IMR-90 (cell line): ENCODE results near the gene NUB1. TPM values are rescaled to one million over a fixed set of nuclear protein-coding genes. Genes with fewer than 3 reads are reported as not detected.

Experiments
- ATAC-seq: fragments of 200-7000 bp; cut with Tn5 transposase; 2 replicates; pipeline ENCODE4 v1.9.1; 2020; ENCODE audit warnings: low read depth, mild to moderate bottlenecking, moderate library complexity
- BruUV-seq: library from RNA; stranded (reverse); fragments of 400-500 nt; replicated peaks from 2 replicates; lab custom pipeline; 2021; lab: Mats Ljungman, UMichigan
- CTCF ChIA-PET: fragments of 300-600 bp; formaldehyde crosslinking; extraction: SDS; loops from one replicate; lab custom pipeline; 2021; ENCODE audit warnings: antibody characterized with exemption; lab: Yijun Ruan, JAX
- POLR2A ChIA-PET: fragments of 300-600 bp; sonication (Branson Sonifier 250); formaldehyde crosslinking; loops from one replicate; lab custom pipeline; 2022; ENCODE audit warnings: antibody characterized with exemption; ENCODE audit not compliant: unreplicated experiment; lab: Charles Lee
- DNase-seq: peaks from one replicate; pipeline ENCODE4 v3.0.0; 2013
- H2AFZ ChIP-seq: replicated peaks from 2 replicates; pipeline ENCODE3; 2013; ENCODE audit warnings: low read length, mild to moderate bottlenecking; ENCODE audit not compliant: poor library complexity
- H2AK5ac ChIP-seq: 2 replicates; pipeline ENCODE4 v1.6.1; 2013; ENCODE audit warnings: low read depth, low read length, inconsistent platforms
- H2AK9ac ChIP-seq: replicated peaks from 2 replicates; pipeline ENCODE3; 2013; ENCODE audit warnings: mild to moderate bottlenecking, low read depth, low read length, moderate library complexity; ENCODE audit not compliant: poor library complexity
- H2BK120ac ChIP-seq: 2 replicates; pipeline ENCODE4 v1.6.1; 2013; ENCODE audit warnings: low read depth, low read length, inconsistent platforms
- H2BK15ac ChIP-seq: 3 replicates; pipeline ENCODE4 v1.6.1; 2013; ENCODE audit warnings: low read depth, low read length, inconsistent platforms
- H2BK20ac ChIP-seq: 2 replicates; pipeline ENCODE4 v1.6.1; 2013; ENCODE audit warnings: low read depth, mild to moderate bottlenecking, inconsistent platforms, low read length, moderate library complexity
- H2BK5ac ChIP-seq: 2 replicates; pipeline ENCODE4 v1.6.1; 2013; ENCODE audit warnings: mild to moderate bottlenecking, low read depth, low read length, inconsistent platforms; ENCODE audit not compliant: poor library complexity, severe bottlenecking
- H3K14ac ChIP-seq: replicated peaks from 2 replicates; pipeline ENCODE4 v1.6.1; 2013; ENCODE audit warnings: low read depth, low read length, inconsistent platforms
- H3K18ac ChIP-seq: 2 replicates; pipeline ENCODE4 v1.6.1; 2013; ENCODE audit warnings: low read depth, low read length, control low read depth
- H3K23ac ChIP-seq: 2 replicates; pipeline ENCODE4 v1.6.1; 2013; ENCODE audit warnings: low read depth, low read length, inconsistent platforms
- H3K27ac ChIP-seq: 2 replicates; pipeline ENCODE4 v1.5.1; 2013; ENCODE audit warnings: mild to moderate bottlenecking, control low read depth, low read length; ENCODE audit not compliant: insufficient read depth
- H3K27me3 ChIP-seq: 2 replicates; pipeline ENCODE4 v1.6.1; 2013; ENCODE audit warnings: low read length; ENCODE audit not compliant: control insufficient read depth, insufficient read depth
- H3K36me3 ChIP-seq: 2 replicates; pipeline ENCODE4 v1.6.1; 2013; ENCODE audit warnings: low read length, mixed read lengths; ENCODE audit not compliant: control insufficient read depth, insufficient read depth
- H3K4ac ChIP-seq: 2 replicates; pipeline ENCODE4 v1.6.1; 2013; ENCODE audit warnings: low read depth, low read length, inconsistent platforms
- H3K4me1 ChIP-seq: 2 replicates; pipeline ENCODE4 v1.6.1; 2013; ENCODE audit warnings: low read length, mixed read lengths; ENCODE audit not compliant: control insufficient read depth, insufficient read depth
- H3K4me2 ChIP-seq: 2 replicates; pipeline ENCODE4 v1.6.1; 2013; ENCODE audit warnings: low read depth, mild to moderate bottlenecking, control low read depth, low read length, moderate library complexity
- H3K4me3 ChIP-seq: 2 replicates; pipeline ENCODE4 v1.5.1; 2013; ENCODE audit warnings: low read depth, mild to moderate bottlenecking, control low read depth, low read length, moderate library complexity; ENCODE audit not compliant: insufficient read depth
- H3K56ac ChIP-seq: 2 replicates; pipeline ENCODE4 v1.6.1; 2013; ENCODE audit warnings: low read length, inconsistent platforms; ENCODE audit not compliant: insufficient read depth; ENCODE audit errors: extremely low read depth
- H3K79me1 ChIP-seq, 2 experiments: 2 replicates each; pipeline ENCODE4 v1.6.1; 2013; ENCODE audit warnings: low read length in 2 of 2, inconsistent platforms in 1 of 2, low read depth in 1 of 2
- H3K9ac ChIP-seq: 2 replicates; pipeline ENCODE4 v1.6.1; 2013; ENCODE audit warnings: low read depth, low read length, control low read depth
- H3K9me1 ChIP-seq: 2 replicates; pipeline ENCODE4 v1.6.1; 2013; ENCODE audit warnings: low read length, inconsistent platforms; ENCODE audit not compliant: insufficient read depth
- H3K9me3 ChIP-seq: 2 replicates; pipeline ENCODE4 v1.6.1; 2013; ENCODE audit warnings: low read length; ENCODE audit not compliant: control insufficient read depth, insufficient read depth
- H4K20me1 ChIP-seq: 2 replicates; pipeline ENCODE4 v1.6.1; 2013; ENCODE audit warnings: low read length, inconsistent platforms; ENCODE audit not compliant: insufficient read depth
- H4K5ac ChIP-seq: 2 replicates; pipeline ENCODE4 v1.6.1; 2013; ENCODE audit warnings: mild to moderate bottlenecking, low read depth, low read length, control low read depth
- H4K8ac ChIP-seq, 2 experiments: 2 replicates each; pipeline ENCODE4 v1.6.1; 2013; ENCODE audit warnings: low read depth in 2 of 2, low read length in 2 of 2, control low read depth in 1 of 2, inconsistent platforms in 1 of 2
- H4K91ac ChIP-seq: 2 replicates; pipeline ENCODE4 v1.6.1; 2013; ENCODE audit warnings: low read depth, low read length, inconsistent platforms; ENCODE audit not compliant: insufficient read depth
- MXI1 ChIP-seq: IDR thresholded peaks from 2 replicates; pipeline ENCODE4 v1.6.1; 2012; ENCODE audit warnings: low read depth, mild to moderate bottlenecking, low read length, moderate library complexity, borderline replicate concordance
- WGBS, 2 experiments: methylation state at CpG; one replicate each; pipeline versions ENCODE4 v1.1.5 to v1.1.7; 2013; ENCODE audit warnings: missing lambda C conversion rate in 2 of 2; ENCODE audit not compliant: insufficient read length in 1 of 2; ENCODE audit errors: extremely low coverage in 2 of 2; 5-methylcytosine and 5-hydroxymethylcytosine counted together
- dilution Hi-C: fragments of 300-500 bp; cut with HindIII; formaldehyde crosslinking; loops from one replicate; pipeline ENCODE4 v1.14.3; 2018; ENCODE audit warnings: low sequenced_read_pairs; ENCODE audit not compliant: unreplicated experiment
- in situ Hi-C: fragments of 300-500 bp; cut with MboI; formaldehyde crosslinking; loops from 3 replicates; pipeline ENCODE4 v1.14.3; 2019; ENCODE audit warnings: low sequenced_read_pairs, inconsistent platforms, mixed read lengths
- intact Hi-C: fragments of 100-400 bp; cut with micrococcal nuclease; formaldehyde crosslinking; loops from 2 replicates; pipeline ENCODE4 v1.10.0; 2022
- polyA plus RNA-seq, 3 experiments: library from polyadenylated mRNA; depleted of rRNA; stranded (reverse); fragments of >200 nt; gene quantifications; 2 replicates each; pipeline ENCODE4 v1.2.3, GENCODE V29; 2012; ENCODE audit warnings: low replicate concordance in 1 of 3
- total RNA-seq: library from RNA; depleted of rRNA; stranded (reverse); fragments of >200 nt; gene quantifications from 2 replicates; pipeline ENCODE4 v1.2.3, GENCODE V29; 2012

Gene NUB1
- total and polyA plus RNA-seq, 2 of the 4 experiments (the other 2 are of a cell fraction), result 20.1 to 29.7 TPM

- H3K4ac ChIP-seq, result no peak overlapping the region
- H3K9ac ChIP-seq, result no peak overlapping the region
- BruUV-seq, result no TSS peak
- no peak overlapping the region for H2AK5ac ChIP-seq
- DNase-seq (no peak), ATAC-seq (no peak)
- ChIA-PET POLR2A (interaction anchor here (0.7 kb wide), 1 partner anchor 33 kb away, joined by 3 read pairs; no protein-coding TSS in a partner anchor), CTCF (interaction anchor here (0.9 kb wide), 1 partner anchor 41 kb away, joined by 4 read pairs; no protein-coding TSS in a partner anchor)
- peaks cover 6% of the 10 kb centered on the region for H3K9me3 ChIP-seq
- no peak overlapping the region for H3K14ac ChIP-seq
- H2AK9ac ChIP-seq, result no peak overlapping the region
- H2AFZ ChIP-seq, result no peak overlapping the region
- no peak overlapping the region for H3K56ac ChIP-seq
- peaks cover 8% of the 10 kb centered on the region for H3K9me1 ChIP-seq
- H2BK15ac ChIP-seq, result no peak overlapping the region
- no peak overlapping the region for H4K5ac ChIP-seq
- H3K27ac ChIP-seq, result no peak overlapping the region
- H2BK120ac ChIP-seq, result no peak overlapping the region
- in situ Hi-C loops (loop anchor here (10.0 kb wide), 1 partner anchor 184 kb away; no protein-coding TSS in a partner anchor), dilution Hi-C loops (no loop called here), intact Hi-C loops (no loop called here)
- H4K91ac ChIP-seq, result no peak overlapping the region
- no peak overlapping the region for H2BK5ac ChIP-seq
- peaks cover 3% of the 10 kb centered on the region; the same call in 1 of the 2 replicates for H4K20me1 ChIP-seq
- no peaks in the 10 kb centered on the region for H3K36me3 ChIP-seq
- H3K23ac ChIP-seq, result no peak overlapping the region
- no peak overlapping the region for H2BK20ac ChIP-seq
- no peak overlapping the region for H4K8ac ChIP-seq
- H3K79me1 ChIP-seq, result no peaks in the 10 kb centered on the region
- peaks cover under 1% of the 10 kb centered on the region; the same call in 1 of the 2 replicates for H3K27me3 ChIP-seq
- no peak overlapping the region for H3K4me3 ChIP-seq
- peaks cover 11% of the 10 kb centered on the region; the same call in 1 of the 2 replicates for H3K4me1 ChIP-seq
- TF ChIP-seq MXI1, result no peak
- 83% methylated on average over 4 of the region's 8 CpGs; no CpG with 5 or more reads in 1 of the 2 experiments for WGBS, 2 experiments
- no peak overlapping the region for H3K18ac ChIP-seq
- H3K4me2 ChIP-seq, result no peak overlapping the region; the same call in 1 of the 2 replicates
These were observed 32.8 kb upstream of the NUB1 start for GRCh38 chr7:151308791-151309190.
